G401.6 (cell line): ENCODE data around the gene AP1G2.
"Not testable (repeated sequence)": the region's sequence is repeated elsewhere in the genome, so short reads cannot be mapped to it uniquely, and the experiment has no call there.

Experiments
- FAIRE-seq: peaks from 2 replicates; lab custom pipeline; 2012; peaks lifted over from hg19 to GRCh38; lab: Jason Lieb, UNC

Gene AP1G2

DNA sequence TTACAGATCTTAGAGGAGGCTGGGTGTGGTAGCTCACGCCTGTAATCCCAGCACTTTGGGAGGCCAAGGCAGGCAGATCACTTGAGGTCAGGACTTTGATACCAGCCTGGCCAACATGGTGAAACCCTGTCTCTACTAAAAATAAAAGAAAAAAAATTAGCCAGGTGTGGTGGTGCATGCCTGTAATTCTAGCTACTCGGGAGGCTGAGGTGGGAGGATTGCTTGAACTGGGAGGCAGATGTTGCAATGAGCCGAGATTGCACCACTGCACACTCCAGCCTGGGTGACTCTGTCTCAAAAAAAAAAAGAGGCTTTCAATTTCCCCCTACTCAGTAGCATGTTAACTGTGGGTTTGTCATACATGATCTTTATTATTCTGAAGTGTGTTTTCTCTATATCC is 26.6 kb upstream of the AP1G2 start:
- not testable (repeated sequence) for FAIRE-seq

DNA sequence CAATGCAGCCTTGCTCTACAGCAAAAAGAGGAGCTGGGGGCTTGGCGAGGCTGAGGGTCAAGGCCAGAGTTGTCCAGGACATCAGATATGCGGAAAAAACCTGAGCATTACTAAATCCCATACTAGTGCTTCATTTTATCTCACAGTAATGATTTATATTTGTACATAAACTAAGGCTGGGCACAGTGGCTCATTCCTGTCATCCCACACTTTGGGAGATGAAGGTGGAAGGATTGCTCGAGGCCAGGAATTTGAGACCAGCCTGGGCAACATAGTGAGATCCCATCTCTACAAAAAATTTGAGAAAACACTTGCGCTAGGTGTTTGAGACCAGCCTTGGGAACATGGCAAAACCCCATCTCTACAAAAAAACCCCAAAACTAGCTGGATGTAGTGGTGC is 22.6 kb upstream of the AP1G2 start:
- no peak for FAIRE-seq

DNA sequence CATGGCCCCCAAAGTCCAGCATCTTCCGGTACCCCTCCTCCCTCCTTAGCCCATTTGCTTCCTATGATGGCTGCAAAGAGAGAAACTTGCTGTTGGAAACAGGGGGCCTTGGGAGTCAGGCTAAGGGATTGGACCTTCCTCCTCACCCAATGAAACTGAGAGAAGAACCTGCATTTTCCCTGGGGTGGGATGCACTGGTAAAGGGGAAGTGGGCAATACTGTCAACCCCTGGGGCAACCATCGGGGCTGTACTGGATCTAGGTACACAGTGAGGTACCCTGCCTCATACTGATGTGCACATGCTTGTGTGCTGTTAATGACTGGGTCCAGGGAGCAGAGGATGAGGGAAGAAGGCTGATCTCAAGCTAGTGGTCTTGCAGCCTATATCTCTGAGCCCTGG is 22.0 kb upstream of the AP1G2 start:
- no peak for FAIRE-seq

DNA sequence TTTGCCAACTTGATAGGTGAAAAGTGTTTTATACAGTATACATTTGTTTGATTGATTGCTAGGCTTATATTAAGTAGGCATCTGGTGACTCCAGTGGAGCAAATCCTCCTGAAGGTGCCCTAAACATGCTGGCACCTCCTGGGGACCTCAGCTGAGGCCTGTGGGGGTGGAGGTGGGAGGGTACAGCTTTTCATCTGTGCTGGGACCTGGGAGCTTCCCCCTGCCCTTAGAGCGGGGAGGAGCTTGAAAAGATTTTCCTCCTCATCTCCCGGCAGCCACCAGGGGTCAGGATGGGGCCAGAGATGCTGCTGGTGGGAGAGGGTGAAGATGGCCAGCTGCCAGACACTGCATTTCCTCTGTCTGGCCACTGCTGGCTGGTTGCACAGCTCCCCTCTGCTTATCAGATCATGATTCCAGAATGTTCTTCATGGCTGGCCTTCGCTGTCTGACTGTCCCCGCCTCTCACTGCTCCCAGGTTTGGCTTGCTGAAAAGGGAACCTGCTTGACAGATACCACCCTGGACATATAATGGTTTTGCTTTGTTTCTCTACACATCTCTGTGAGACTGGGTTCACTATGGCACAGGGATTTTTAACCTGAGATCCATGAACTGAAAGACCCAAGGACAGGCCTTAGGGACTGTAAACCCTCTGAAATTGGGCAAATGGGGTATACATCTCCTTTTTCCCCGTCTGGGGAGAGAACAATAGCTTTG is 21.4 kb upstream of the AP1G2 start:
- FAIRE-seq, result no peak

DNA sequence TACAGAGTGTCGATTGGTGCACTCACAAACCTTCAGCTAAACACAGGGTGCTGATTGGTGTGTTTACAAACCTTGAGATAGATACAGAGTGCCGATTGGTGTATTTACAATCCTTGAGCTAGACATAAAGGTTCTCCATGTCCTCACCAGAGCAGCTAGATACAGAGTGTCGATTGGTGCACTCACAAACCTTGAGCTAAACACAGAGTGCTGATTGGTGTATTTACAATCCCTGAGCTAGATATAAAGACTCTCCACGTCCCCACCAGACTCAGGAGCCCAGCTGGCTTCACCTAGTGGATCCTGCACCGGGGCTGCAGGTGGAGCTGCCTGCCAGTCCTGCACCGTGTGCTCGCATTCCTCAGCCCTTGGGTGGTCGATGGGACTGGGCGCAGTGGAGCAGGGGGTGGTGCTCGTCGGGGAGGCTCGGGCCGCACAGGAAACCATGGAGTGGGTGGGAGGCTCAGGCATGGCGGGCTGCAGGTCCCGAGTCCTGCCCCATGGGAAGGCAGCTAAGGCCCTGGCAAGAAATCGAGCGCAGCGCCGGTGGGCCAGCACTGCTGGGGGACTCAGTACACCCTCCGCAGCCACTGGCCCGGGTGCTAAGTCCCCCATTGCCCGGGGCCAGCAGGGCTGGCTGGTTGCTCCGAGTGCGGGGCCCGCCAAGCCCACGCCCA is 17.1 kb upstream of the AP1G2 start:
- FAIRE-seq, result not testable (repeated sequence)

DNA sequence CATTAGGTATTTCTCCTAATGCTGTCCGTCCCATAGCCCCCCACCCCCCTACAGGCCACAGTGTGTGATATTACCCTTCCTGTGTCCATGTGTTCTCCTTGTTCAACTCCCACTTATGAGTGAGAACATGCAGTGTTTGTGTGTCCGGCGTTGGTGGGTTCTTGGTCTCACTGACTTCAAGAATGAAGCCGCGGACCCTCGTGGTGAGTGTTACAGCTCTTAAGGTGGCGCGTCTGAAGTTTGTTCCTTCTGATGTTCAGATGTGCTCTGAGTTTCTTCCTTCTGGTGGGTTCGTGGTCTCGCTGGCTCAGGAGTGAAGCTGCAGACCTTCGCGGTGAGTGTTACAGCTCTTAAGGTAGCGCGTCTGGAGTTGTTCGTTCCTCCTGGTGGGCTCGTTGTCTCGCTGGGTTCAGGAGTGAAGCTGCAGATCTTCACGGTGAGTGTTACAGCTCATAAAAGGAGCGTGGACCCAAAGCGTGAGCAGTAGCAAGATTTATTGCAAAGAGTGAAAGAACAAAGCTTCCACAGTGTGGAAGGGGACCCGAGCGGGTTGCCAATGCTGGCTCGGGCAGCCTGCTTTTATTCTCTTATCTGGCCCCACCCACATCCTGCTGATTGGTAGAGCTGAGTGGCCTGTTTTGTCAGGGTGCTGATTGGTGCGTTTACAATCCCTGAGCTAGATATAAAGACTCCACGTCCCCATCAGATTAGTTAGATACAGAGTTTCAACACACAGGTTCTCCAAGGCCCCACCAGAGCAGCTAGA is 16.4 kb upstream of the AP1G2 start:
- not testable (repeated sequence) for FAIRE-seq

DNA sequence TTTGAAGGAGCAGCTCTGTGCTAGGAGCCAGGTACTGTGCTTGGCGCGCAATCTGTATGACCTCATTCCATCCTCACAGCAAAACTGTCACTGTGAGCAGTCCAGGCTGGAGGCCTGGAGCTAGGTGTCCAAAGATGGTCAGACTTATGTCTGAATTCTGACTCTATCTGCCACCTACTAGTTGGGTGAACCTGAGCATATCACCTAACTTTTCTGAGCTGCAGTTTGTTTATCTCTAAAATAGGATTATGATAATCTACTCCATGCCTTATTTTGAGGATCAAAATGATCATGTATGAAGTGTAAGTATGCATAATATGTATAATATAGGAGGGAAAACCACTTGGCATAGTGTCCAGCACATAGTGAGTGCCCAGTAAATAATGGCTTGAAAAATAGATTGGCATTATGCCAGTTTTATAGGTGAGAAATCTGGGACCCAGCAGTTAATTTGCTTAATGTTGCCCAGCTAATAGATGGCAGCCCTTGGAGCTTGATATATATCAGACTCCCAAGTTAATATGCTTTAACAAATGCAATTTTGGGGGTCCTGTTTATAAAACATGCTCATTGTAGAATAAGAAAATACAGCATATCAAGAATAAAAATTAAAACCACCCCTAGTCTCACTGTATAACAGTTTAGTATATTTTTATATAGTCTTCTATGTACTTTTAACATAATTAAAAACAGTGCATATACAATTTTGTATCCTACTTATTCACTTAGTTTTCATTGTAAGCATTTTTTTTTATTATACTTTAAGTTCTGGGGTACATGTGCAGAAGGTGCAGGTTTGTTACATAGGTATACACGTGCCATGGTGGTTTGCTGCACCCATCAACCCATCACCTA is 15.5 kb upstream of the AP1G2 start:
- no peak for FAIRE-seq

DNA sequence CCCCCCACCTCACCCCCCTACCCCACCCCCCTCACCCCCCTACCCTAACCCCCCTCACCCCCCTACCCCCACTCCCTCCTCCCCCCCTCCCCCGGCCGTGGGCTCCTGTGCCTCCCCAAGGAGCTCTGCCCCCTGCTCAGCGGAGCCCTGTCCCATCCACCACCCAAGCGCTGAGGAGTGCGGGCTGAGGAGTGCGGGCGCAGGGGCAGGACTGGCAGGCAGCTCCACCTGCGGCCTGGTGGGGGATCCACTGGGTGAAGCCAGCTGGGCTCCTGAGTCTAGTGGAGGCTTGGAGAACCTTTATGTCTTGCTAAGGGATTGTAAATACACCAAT is 13.3 kb upstream of the AP1G2 start:
- FAIRE-seq, result no peak

DNA sequence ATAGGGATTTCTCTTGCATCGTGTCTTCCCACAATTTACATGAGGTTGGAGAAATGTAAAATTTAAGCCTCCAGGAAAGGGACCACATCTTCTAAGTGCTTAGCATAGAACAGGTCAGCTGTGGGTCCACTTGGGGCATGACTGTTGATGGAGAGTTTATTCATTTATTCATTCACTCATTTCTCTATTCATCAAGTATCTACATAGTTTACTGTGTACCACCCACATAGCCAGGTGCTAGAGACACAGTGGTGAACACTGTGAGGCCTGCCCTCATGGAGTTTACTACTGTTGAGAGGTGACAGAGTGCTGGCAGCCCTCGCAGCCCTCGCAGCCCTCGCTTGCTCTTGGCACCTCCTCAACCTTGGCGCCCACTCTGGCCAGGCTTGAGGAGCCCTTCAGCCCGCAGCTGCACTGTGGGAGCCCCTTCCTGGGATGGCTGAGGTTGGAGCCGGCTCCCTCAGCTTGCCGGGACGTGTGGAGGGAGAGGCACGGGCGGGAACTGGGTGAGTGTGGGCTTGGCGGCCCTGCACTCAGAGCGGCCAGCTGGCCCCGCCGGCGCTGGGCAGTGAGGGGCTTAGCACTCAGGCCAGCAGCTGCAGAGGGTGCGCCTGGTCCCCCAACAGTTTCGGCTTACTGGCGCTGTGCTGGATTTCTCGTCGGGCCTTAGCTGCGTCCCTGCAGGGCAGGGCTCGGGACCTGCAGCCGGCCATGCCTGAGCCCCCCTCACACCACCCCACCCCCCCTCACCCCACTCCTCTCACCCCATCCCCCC is 12.7 kb upstream of the AP1G2 start:
- FAIRE-seq, result no peak

DNA sequence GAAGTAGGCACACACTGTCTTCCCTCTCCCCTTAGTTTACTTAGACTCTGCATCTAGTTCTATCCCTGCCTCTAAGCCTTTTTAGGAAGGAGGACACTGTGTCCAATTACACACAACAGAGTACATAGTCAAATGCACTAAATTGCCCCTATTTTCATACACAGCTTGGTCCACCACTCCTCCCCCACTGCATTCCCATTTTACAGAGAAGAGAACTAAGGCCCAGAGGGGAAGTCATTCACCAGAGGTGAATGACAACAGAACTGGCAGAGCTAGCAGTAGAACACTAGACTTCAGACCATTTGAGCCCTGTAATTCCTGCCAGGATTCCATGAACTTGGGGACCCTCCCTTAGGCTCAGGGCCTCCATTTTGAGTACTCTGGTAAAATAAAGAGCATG is 12.1 kb upstream of the AP1G2 start:
- FAIRE-seq, result no peak

DNA sequence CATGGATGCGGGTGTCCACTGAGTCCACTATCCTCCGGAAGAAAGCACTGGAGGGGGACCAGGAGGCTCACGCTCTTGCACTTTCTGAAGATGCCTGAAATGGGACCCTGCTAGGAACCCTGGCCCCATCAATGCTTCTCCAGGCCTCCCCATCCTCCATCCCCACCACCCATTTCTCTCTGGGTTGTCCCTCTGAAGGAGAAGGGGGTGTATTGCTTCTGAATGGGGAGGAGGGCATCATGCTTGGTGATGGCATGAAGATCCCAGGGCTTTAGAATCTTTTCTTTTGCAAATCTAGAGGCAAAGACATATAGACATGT is 11.7 kb upstream of the AP1G2 start:
- no peak for FAIRE-seq

DNA sequence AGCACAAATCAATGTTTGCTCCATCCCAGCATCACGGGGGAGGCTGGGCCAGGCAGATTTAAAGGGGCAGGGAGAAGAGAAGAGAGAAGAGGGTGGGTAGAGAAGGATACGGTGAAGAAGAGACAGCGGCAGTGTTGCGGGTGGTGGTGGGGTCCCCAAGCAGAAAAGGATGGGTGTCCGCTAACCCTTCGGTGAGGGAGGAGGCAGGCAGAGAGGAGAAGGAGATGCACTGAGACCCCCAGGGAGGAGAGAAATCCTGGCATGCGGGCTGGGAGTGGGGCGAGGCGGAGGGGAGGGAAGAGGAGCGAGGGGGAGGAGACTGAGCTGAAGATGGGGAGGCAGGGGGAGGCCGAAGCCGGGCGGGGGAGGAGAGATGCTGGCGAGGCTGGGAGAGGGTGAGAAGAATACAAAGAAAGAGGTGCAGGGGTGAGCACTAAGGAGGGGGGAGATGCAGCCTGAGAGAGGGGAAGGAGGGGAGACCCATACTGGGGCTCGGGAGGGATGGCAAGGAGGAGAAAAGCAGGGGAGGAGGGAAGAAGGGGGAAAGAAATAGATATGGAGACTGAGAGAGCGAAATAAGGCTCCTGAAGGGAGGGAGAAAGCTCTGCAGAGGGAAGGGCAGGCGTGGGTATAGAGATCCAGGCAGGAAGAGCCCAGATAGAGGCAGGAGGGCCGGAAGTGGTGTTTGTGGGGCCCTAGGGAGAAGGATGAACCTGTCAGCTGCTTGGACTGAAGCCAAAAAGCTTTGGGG is 11.1 kb upstream of the AP1G2 start, which contains the start of gene JPH4:
JPH4 (minus strand) TSS at position 231 of the 751 bp plus-strand sequence. CDS start 1,337 bp downstream, outside the sequence.
- no peak for FAIRE-seq

DNA sequence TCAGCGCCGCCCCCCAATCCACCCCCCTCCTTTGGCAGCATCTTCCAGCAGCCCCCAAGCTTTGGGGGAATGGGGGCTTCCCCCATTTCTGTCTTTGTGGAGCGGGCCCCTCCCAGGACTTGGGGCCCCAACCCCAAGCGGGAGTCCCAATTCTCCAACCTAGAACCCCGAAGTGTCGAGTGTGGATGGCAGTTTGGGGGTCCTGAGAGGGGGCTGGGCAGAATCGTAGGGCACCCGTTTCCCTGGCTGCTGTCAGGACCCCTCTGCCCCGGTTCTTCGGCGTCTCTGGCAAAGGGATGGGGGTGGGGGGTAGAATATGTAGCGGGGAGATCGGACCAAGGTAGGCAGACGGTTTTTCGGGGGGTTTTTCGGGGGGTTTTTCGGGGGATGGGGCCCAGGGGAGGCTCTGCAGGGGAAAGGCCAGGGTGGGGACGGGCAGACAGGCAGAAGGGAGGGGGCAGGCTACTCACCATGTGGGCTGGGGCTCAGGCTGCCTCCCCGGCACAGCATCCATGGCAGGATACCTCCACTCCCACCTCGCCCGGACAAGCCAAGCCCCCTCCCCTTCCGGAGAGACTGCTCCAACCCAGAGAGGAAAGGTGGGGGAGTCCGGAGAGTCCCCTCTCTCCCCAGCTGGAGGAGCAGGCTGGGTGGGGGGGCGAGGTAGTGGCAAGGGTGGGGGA is 10.3 kb upstream of the AP1G2 start:
- FAIRE-seq, result no peak

DNA sequence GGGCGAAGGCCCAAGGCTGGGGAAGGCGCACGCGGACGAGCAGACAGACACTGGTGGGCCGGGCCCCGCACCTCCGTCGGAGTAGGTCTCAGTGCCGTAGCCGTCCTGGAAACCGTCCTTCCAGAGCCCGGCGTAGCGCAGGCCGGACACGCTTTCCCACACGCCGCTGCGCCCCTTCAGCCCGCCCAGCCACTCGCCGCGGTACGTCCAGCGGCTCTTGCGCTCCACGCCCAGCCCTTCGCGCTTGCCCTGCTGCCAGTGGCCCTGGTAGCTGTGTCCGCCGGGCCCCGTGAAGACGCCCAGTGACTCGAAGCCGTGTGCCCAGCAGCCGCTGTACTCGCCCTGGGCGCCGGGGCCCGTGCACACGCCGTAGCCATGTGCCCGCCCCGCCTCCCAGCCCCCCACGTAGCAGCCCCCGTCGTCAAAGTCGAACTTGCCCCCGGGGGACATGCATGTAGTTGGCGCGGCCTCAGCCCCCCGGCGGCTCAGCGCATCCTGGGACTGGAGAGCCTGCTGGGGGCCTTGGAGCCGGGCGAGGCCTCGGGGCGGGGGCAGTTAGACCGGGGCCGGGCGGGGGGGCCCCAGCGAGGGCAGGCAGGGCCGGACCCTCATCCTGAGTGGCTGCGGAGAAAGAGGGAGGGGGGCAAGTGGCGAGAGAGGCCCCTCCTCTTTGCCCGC is 9.6 kb upstream of the AP1G2 start:
- FAIRE-seq, result no peak

DNA sequence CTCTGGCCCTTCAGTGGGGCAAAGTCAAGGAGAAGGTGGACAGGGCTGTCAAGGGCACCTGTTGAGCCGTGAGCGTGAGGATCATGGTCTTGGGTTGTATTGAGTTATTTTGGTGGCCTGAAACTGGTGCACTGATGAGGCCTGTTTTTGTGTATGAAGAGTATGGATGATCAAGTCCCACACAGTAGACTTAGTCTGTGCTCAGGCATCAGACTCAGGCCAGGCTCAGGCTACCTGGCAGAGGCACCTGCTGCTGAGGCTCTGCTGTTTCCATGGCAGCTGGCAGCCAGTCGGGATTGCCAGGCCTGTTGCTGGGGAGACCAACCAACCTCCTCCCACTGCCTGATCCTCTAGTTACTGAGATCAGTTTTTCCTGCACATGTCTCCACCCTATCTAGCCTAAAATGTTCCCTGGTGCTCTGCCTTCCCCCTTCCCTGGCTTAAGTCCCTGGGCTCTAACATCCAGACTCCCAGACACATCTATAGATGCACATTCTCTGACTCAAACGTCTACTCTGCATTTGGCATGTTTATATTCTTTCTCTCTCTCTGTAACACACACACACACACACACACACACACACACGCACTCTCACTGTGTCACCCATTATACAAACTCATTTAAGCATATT is 5.9 kb upstream of the AP1G2 start:
- no peak for FAIRE-seq

DNA sequence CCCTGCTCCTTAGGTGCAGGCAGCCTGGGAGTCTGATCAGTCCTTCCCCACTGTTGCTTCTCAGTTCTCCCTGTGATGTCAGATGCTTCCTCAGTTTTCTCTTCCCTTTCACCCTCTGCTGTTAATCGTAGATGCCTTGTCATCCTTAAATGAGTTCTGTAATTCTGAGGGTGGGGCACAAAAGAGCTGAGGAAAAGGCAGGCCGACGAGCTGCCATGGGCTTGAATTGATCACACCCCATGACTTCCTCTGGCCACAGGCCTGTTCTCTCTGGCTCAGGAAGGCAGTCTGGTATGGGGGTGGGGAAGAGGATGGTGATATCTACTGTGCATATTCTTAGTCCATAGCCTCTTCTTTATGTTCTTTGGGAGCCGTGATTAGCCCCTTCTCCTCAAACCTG is 5.2 kb upstream of the AP1G2 start:
- no peak for FAIRE-seq

DNA sequence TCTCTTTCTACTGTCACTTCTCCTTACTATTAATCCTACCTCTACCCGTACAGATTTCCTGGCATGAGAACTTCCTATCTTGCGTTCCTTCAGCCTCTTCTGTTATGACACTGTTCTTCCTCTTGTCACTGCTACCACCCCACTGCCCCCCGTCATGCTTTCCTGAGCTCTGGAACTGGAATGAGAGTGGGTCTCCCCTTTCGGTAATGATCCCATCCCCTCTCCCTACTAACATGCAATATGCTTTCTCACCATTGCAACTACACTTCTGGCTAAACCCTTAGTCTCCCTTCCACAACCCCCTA is 4.9 kb upstream of the AP1G2 start:
- no peak for FAIRE-seq

DNA sequence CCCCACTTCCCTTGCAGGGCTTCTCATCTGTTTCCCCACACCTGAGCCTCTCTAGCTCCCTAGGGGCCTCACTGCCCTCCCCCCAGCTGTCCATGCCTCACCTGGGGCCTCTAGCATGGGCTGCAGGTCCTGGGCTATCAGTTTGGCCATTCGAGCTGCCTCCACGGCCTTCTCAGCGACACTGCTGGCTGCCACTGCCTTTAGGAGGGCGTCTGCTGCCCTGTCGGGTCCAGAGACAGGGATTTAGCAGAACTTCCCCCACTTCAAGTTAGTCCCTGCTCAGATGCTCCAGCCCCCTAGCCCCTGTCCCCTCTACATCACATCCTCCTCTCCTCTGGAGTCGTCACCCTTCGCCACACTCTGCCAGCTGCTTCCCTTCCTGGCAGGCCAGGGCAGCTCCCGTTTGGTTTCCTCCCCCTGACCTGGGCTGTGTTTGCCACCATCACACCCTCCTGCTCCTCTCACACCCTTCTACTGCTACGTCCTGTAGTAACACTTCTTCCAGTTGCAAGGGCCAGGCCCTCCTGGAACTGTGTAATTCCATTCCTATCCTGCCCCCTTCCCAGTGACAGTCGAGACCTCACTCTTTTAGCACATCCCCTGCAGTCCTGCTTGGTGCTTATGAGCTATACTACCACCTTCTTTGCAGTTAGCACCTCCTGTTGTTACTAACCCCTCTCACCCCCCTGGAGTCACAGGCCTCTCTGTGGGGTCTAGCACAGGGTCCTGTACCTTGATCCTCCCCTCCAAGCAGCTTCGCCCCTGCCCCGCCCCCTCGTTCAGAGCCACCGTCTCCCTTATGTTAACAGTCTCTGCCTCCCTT is 4.3 kb upstream of the AP1G2 start:
- FAIRE-seq, result no peak
